K562 (cell line): Measurements from ENCODE around the gene HNRNPH1. TPM values are rescaled to one million over a fixed set of nuclear protein-coding genes. Genes with fewer than 3 reads are reported as not detected.

ENCODE experiments used
- ATAC-seq: fragments of 200-7000 bp; cut with Tn5 transposase; 3 replicates; pipeline ENCODE4 v1.9.1; 2020; ENCODE audit warnings: moderate library complexity
- BruUV-seq: library from RNA; stranded (reverse); fragments of 400-500 nt; replicated peaks from 2 replicates; lab custom pipeline; 2021; lab: Mats Ljungman, UMichigan
- CTCF ChIA-PET: fragments of 300-600 bp; formaldehyde crosslinking; extraction: SDS; loops from one replicate; lab custom pipeline; 2021; ENCODE audit warnings: low intra/inter-chr PET ratio; lab: Yijun Ruan, JAX
- POLR2A ChIA-PET: fragments of 300-600, 350-650 bp; sonication (Branson Sonifier 250); formaldehyde crosslinking; extraction: SDS; loops from one replicate; lab custom pipeline; 2021; ENCODE audit warnings: antibody characterized with exemption, inconsistent platforms; lab: Yijun Ruan, JAX
- DNase-seq, 4 experiments: peaks; one replicate each; pipeline versions ENCODE4 v3.0.0 to v3.0.0-alpha.2; 2011 to 2018; ENCODE audit warnings: low spot score in 3 of 4, mixed read lengths in 3 of 4; ENCODE audit errors: extremely low read depth in 1 of 4
- FAIRE-seq: peaks from 2 replicates; lab custom pipeline; 2011; peaks lifted over from hg19 to GRCh38; lab: Jason Lieb, UNC
- H2AFZ ChIP-seq: 2 replicates; pipeline ENCODE4 v1.6.0; 2011; ENCODE audit warnings: low read depth, low read length, control low read depth, inconsistent platforms
- H3K27ac ChIP-seq: fragments of 200-600 bp; 3 replicates; pipeline ENCODE4 v1.8.0; 2011; ENCODE audit warnings: low read depth, mild to moderate bottlenecking, control low read depth, inconsistent platforms, low read length, moderate library complexity, mixed read lengths; ENCODE audit errors: extremely low read depth
- H3K27me3 ChIP-seq, 2 experiments: fragments of 300-600 bp in 1 of 2; 2 replicates in 1 of 2; 3 replicates in 1 of 2; pipeline versions ENCODE4 v1.6.0 to v1.8.0; 2011; ENCODE audit warnings: inconsistent platforms in 2 of 2, low read length in 2 of 2, mild to moderate bottlenecking in 1 of 2, mixed read lengths in 1 of 2, moderate library complexity in 1 of 2; ENCODE audit not compliant: control insufficient read depth in 2 of 2, insufficient read depth in 2 of 2
- H3K36me3 ChIP-seq: fragments of 300-600 bp; 3 replicates; pipeline ENCODE4 v1.8.0; 2011; ENCODE audit warnings: mild to moderate bottlenecking, low read length, inconsistent platforms; ENCODE audit not compliant: control insufficient read depth, insufficient read depth
- H3K4me1 ChIP-seq, 2 experiments: fragments of 200-600 bp in 1 of 2; replicated peaks in 1 of 2; 2 replicates in 1 of 2; 3 replicates in 1 of 2; pipeline versions ENCODE4 v1.5.1 to v1.8.0; 2011; ENCODE audit warnings: inconsistent platforms in 2 of 2, low read length in 2 of 2, mild to moderate bottlenecking in 1 of 2, mixed read lengths in 1 of 2, moderate library complexity in 1 of 2; ENCODE audit not compliant: control insufficient read depth in 2 of 2, insufficient read depth in 2 of 2
- H3K4me2 ChIP-seq: 2 replicates; pipeline ENCODE4 v1.6.1; 2011; ENCODE audit warnings: low read length, control low read depth, inconsistent platforms, mixed read lengths; ENCODE audit not compliant: insufficient read depth
- H3K4me3 ChIP-seq: fragments of 200-600 bp; sonication (generic), shearing (Covaris generic); 2 replicates; pipeline ENCODE4 v1.5.1; 2016; ENCODE audit warnings: control low read depth, inconsistent platforms
- H3K79me2 ChIP-seq: fragments of 200-600 bp; 3 replicates; pipeline ENCODE4 v1.8.0; 2011; ENCODE audit warnings: low read length, inconsistent platforms; ENCODE audit not compliant: control insufficient read depth, insufficient read depth
- H3K9ac ChIP-seq, 2 experiments: 2 replicates each; pipeline versions ENCODE4 v1.6.0 to v1.6.1; 2011; ENCODE audit warnings: low read depth in 2 of 2, low read length in 2 of 2, control low read depth in 1 of 2, inconsistent platforms in 1 of 2, mild to moderate bottlenecking in 1 of 2, mixed read lengths in 1 of 2; ENCODE audit not compliant: insufficient read depth in 1 of 2
- H3K9me1 ChIP-seq: one replicate; pipeline ENCODE4 v1.6.0; 2011; ENCODE audit warnings: inconsistent platforms, mild to moderate bottlenecking, low read length, moderate library complexity; ENCODE audit not compliant: control insufficient read depth, insufficient read depth
- H3K9me3 ChIP-seq: replicated peaks from 2 replicates; pipeline ENCODE4 v1.5.1; 2011; ENCODE audit warnings: low read depth, low read length, inconsistent platforms; ENCODE audit not compliant: control insufficient read depth, insufficient read depth
- H4K20me1 ChIP-seq: replicated peaks from 2 replicates; pipeline ENCODE4 v1.6.1; 2011; ENCODE audit warnings: low read length, inconsistent platforms, mixed read lengths; ENCODE audit not compliant: control insufficient read depth, insufficient read depth
- CHD7 ChIP-seq: fragments of 200-600 bp; sonication (generic); IDR thresholded peaks from one replicate; pipeline ENCODE4 v1.6.1; 2012; ENCODE audit warnings: mild to moderate bottlenecking, low read depth, low read length, inconsistent platforms
- FUS ChIP-seq: fragments of 200-400 bp; formaldehyde crosslinking; optimal IDR thresholded peaks from 2 replicates; pipeline ENCODE3; 2017; ENCODE audit warnings: low read depth, low read length
- GABPA ChIP-seq: fragments of 200-800 bp; sonication (Bioruptor generic); conservative IDR thresholded peaks from 2 replicates; pipeline ENCODE4 v1.6.1; 2016; ENCODE audit warnings: low read depth, missing genetic modification characterization, missing compliant biosample characterization
- HEY1 ChIP-seq: fragments of 250-450 bp; sonication (Bioruptor Pico); IDR thresholded peaks from 2 replicates; pipeline ENCODE4 v1.5.0; 2020; ENCODE audit warnings: mild to moderate bottlenecking, moderate library complexity, borderline replicate concordance
- LEF1 ChIP-seq: fragments of 450-650 bp; IDR thresholded peaks from 2 replicates; pipeline ENCODE4 v1.6.1; 2016; ENCODE audit warnings: mild to moderate bottlenecking
- PHF20 ChIP-seq: fragments of 450-650 bp; IDR thresholded peaks from 2 replicates; pipeline ENCODE4 v1.6.1; 2018; ENCODE audit not compliant: partially characterized antibody
- POLR2A ChIP-seq: fragments of 450-650 bp; conservative IDR thresholded peaks from 2 replicates; pipeline ENCODE4 v1.6.1; 2016
- POLR2AphosphoS2 ChIP-seq: IDR thresholded peaks from 2 replicates; pipeline ENCODE4 v1.6.1; 2012; ENCODE audit warnings: low read length, improper control_type of control experiment
- RBFOX2 ChIP-seq: fragments of 200-400 bp; formaldehyde crosslinking; IDR thresholded peaks from 2 replicates; pipeline ENCODE4 v1.6.1; 2017; ENCODE audit warnings: low read depth, mild to moderate bottlenecking, low read length, moderate library complexity
- SP1 ChIP-seq: sonication (generic); formaldehyde crosslinking; IDR thresholded peaks from 2 replicates; pipeline ENCODE4 v1.8.1; 2022; ENCODE audit warnings: mild to moderate bottlenecking, missing genetic modification reagents
- ZC3H8 ChIP-seq: fragments of 450-650 bp; IDR thresholded peaks from 2 replicates; pipeline ENCODE4 v1.6.1; 2017
- ZNF212 ChIP-seq: fragments of 450-650 bp; formaldehyde crosslinking; IDR thresholded peaks from 2 replicates; pipeline ENCODE4 v1.4.0; 2020; ENCODE audit warnings: mild to moderate bottlenecking
- WGBS: fragments of 100-300 bp; shearing (Covaris generic); methylation state at CpG from one replicate; pipeline ENCODE4 v1.1.6; 2016; ENCODE audit warnings: low coverage, mixed read lengths; ENCODE audit not compliant: insufficient coverage; ENCODE audit errors: missing lambda C conversion rate; 5-methylcytosine and 5-hydroxymethylcytosine counted together
- in situ Hi-C: fragments of 300-500 bp; cut with MboI; formaldehyde crosslinking; loops from 4 replicates; pipeline ENCODE4 v1.15.0; 2018; ENCODE audit warnings: inconsistent platforms, mixed read lengths
- intact Hi-C: fragments of 100-400 bp; cut with micrococcal nuclease; formaldehyde crosslinking; loops from 2 replicates; pipeline ENCODE4 v1.14.2; 2022
- polyA plus RNA-seq, 8 experiments: library from polyadenylated mRNA; depleted of rRNA in 4 of 8; stranded (reverse) in 5 of 8; unstranded in 3 of 8; fragments of >200 nt; fragmentation: Nextera tagmentation in 2 of 8; fragmentation: Illumina TruSeq in 1 of 8; extraction: Ambion mirVana in 2 of 8; extraction: Trizol in 1 of 8; gene quantifications; 2 replicates each; pipeline versions ENCODE4 v1.2.1 to v1.2.3, GENCODE V29; 2011 to 2014; ENCODE audit warnings: inconsistent platforms in 1 of 8, missing spikeins in 1 of 8
- total RNA-seq, 7 experiments: library from RNA; depleted of rRNA in 6 of 7; stranded (reverse); fragments of >200 nt in 6 of 7; fragmentation: Illumina TruSeq in 2 of 7; extraction: Trizol in 2 of 7; gene quantifications; 2 replicates each; pipeline versions ENCODE4 v1.2.1 to v1.2.3, GENCODE V29; 2011 to 2021; ENCODE audit warnings: low replicate concordance in 1 of 7

HNRNPH1 gene
- total and polyA plus RNA-seq, 9 of the 15 experiments (the other 6 are each of a cell fraction or from before 2014, with no cell fraction given) = 103 to 656 (median 561) TPM

- no peak for TF ChIP-seq GABPA (tag)
- TF ChIP-seq SP1 = no peak
- no peak for TF ChIP-seq HEY1
- no peak for TF ChIP-seq FUS
- no peak for TF ChIP-seq PHF20
- TF ChIP-seq ZC3H8 = no peak
- TF ChIP-seq LEF1 = no peak
- TF ChIP-seq, all 486 proteins: peak for 0
Measured at GRCh38 chr5:179609834-179610108, 13.7 kb downstream of the HNRNPH1 start (continued).

- FAIRE-seq = no peak
- CTCF ChIA-PET = no interaction called here
- H3K27ac ChIP-seq = no peak overlapping the region
- no peaks in the 10 kb centered on the region for H3K9me3 ChIP-seq
- POLR2A ChIA-PET = interaction anchor here (0.8 to 11.7 kb wide), 6 partner anchors 8 to 1488 kb away, joined by 3 to 181 read pairs (median 5); partner anchors contain the start of gene HNRNPH1
- in situ Hi-C loops = no loop called here
- H3K79me2 ChIP-seq = peaks cover 2% of the 10 kb centered on the region; the same call in 1 of the 3 replicates
- WGBS = 41% methylated on average over 5 of the region's 5 CpGs
- H3K4me2 ChIP-seq = no peak overlapping the region
- H3K4me3 ChIP-seq = no peak overlapping the region
- peaks cover 74% of the 10 kb centered on the region for H3K36me3 ChIP-seq
- H3K27me3 ChIP-seq = no peaks in the 10 kb centered on the region
- H3K9me1 ChIP-seq = no peaks in the 10 kb centered on the region
- TF ChIP-seq RBFOX2 (peak; percentile 4; the same call in 1 of the 2 replicates), ZNF212 (CRISPR knock-in tag) (no peak), POLR2A (peak; percentile 22; the same call in 1 of the 2 replicates), POLR2AphosphoS2 (0 out of 2 replicates have a peak, but pooled peaks have one; percentile 66), CHD7 (no peak)
- intact Hi-C loops = no loop called here
- H2AFZ ChIP-seq = no peak overlapping the region
- DNase-seq = peak in 1 of 4 experiments; percentile 9
- peaks cover 6% of the 10 kb centered on the region; the same call in 1 of the 2 replicates for H4K20me1 ChIP-seq
- H3K4me1 ChIP-seq = peaks cover 10 to 25% of the 10 kb centered on the region in 2 experiments; a peak in 4 of 5 replicates
- BruUV-seq = no TSS peak
- H3K9ac ChIP-seq = no peak overlapping the region
- ATAC-seq = peak; percentile 4
Measured at GRCh38 chr5:179608131-179608581, 15.3 kb downstream of the HNRNPH1 start.
